ENCODE measurements around the gene NEDD8. TPM values are rescaled to one million over a fixed set of nuclear protein-coding genes. Genes with fewer than 3 reads are reported as not detected.

The NEDD8 gene
- total RNA-seq, 2 experiments from 2014 or later, result 190 to 197 TPM

Other genes with a start within 250 kb of the NEDD8 start
- gene DHRS4L2, start 243.4 kb downstream of the NEDD8 start, total RNA-seq, result 10 to 100 TPM; 18.3 to 20.2 TPM
- 1 to 10 TPM; 3.7 to 4.2 TPM for gene CARMIL3, start 180.4 kb downstream of the NEDD8 start, total RNA-seq
- gene CPNE6, start 160.8 kb downstream of the NEDD8 start, total RNA-seq, result not detected
- gene PCK2, start 138.1 kb downstream of the NEDD8 start, total RNA-seq, result 10 to 100 TPM; 88.5 to 90.6 TPM
- gene DCAF11, start 117.6 kb downstream of the NEDD8 start, total RNA-seq, result 10 to 100 TPM; 94.1 to 98.2 TPM
- gene NRL, start 117.4 kb downstream of the NEDD8 start, total RNA-seq, result 1 to 10 TPM; 2.1 to 2.4 TPM
- 1 to 10 TPM; 1.3 to 1.4 TPM for gene FITM1, start 101.7 kb downstream of the NEDD8 start, total RNA-seq
- 100 to 1,000 TPM; 391 to 397 TPM for gene PSME1, start 96.2 kb downstream of the NEDD8 start, total RNA-seq
- 10 to 100 TPM; 45.0 to 51.7 TPM for gene EMC9, start 90.8 kb downstream of the NEDD8 start, total RNA-seq
- gene PSME2, start 85.8 kb downstream of the NEDD8 start, total RNA-seq, result 100 to 1,000 TPM; 395 to 405 TPM
- 100 to 1,000 TPM; 122 to 129 TPM for gene RNF31, start 84.9 kb downstream of the NEDD8 start, total RNA-seq
- gene IRF9, start 71.1 kb downstream of the NEDD8 start, total RNA-seq, result 100 to 1,000 TPM; 262 to 267 TPM
- gene REC8, start 60.3 kb downstream of the NEDD8 start, total RNA-seq, result 10 to 100 TPM; 48.0 to 51.9 TPM
- gene IPO4, start 43.6 kb downstream of the NEDD8 start, total RNA-seq, result 10 to 100 TPM; 24.0 to 26.2 TPM
- gene TM9SF1, start 36.9 kb downstream of the NEDD8 start, total RNA-seq, result 10 to 100 TPM; 30.8 to 35.1 TPM
- gene TSSK4, start 26.7 kb downstream of the NEDD8 start, total RNA-seq, result under 1 TPM; 0.48 to 0.76 TPM
- gene CHMP4A, start 18.9 kb downstream of the NEDD8 start, total RNA-seq, result 10 to 100 TPM; 92.9 to 97.9 TPM
- 10 to 100 TPM; 13.5 to 17.0 TPM for gene MDP1, start 16.3 kb downstream of the NEDD8 start, total RNA-seq
- gene GMPR2, start 562 bp upstream of the NEDD8 start, total RNA-seq, result 10 to 100 TPM; 78.1 to 90.3 TPM
- 100 to 1,000 TPM; 133 to 139 TPM for gene TINF2, start 10.3 kb upstream of the NEDD8 start, total RNA-seq
- 1 to 10 TPM; 4.0 to 4.4 TPM for gene TGM1, start 30.8 kb upstream of the NEDD8 start, total RNA-seq
- gene RABGGTA, start 39.2 kb upstream of the NEDD8 start, total RNA-seq, result 10 to 100 TPM; 40.2 to 41.0 TPM
- gene DHRS1, start 67.4 kb upstream of the NEDD8 start, total RNA-seq, result 10 to 100 TPM; 31.6 to 33.4 TPM
- gene NOP9, start 67.5 kb upstream of the NEDD8 start, total RNA-seq, result 10 to 100 TPM; 25.8 to 27.7 TPM
- gene CIDEB, start 75.6 kb upstream of the NEDD8 start, total RNA-seq, result 10 to 100 TPM; 38.4 to 39.6 TPM
- gene LTB4R2, start 77.8 kb upstream of the NEDD8 start, total RNA-seq, result 10 to 100 TPM; 18.5 to 19.6 TPM
- 10 to 100 TPM; 36.1 to 37.9 TPM for gene LTB4R, start 79.1 kb upstream of the NEDD8 start, total RNA-seq
- 1 to 10 TPM; 4.5 to 5.9 TPM for gene ADCY4, start 102.7 kb upstream of the NEDD8 start, total RNA-seq
- 10 to 100 TPM; 37.3 to 38.0 TPM for gene RIPK3, start 107.6 kb upstream of the NEDD8 start, total RNA-seq
- not detected for gene NFATC4, start 135.8 kb upstream of the NEDD8 start, total RNA-seq
- under 1 TPM; 0.18 TPM for gene NYNRIN, start 166.6 kb upstream of the NEDD8 start, total RNA-seq
- gene CBLN3, start 197.3 kb upstream of the NEDD8 start, total RNA-seq, result 1 to 10 TPM; 8.6 to 9.5 TPM
- 10 to 100 TPM; 96.0 to 99.5 TPM for gene KHNYN, start 197.6 kb upstream of the NEDD8 start, total RNA-seq
- 10 to 100 TPM; 38.5 to 41.6 TPM for gene SDR39U1, start 210.4 kb upstream of the NEDD8 start, total RNA-seq

Measured in activated CD4-positive, alpha-beta memory T cell treated with anti-CD3 and anti-CD28 coated beads, Interleukin-2, amount 10 ng/mL, durations not matched to agents 7 days and 5 days (primary cell).